Erythroblast (primary cell): Measurements from ENCODE around the gene POMGNT1.

Experiments used
- GATA1 ChIP-seq: IDR thresholded peaks from 2 replicates; pipeline ENCODE4 v1.6.1; 2011; ENCODE audit warnings: low read depth, mild to moderate bottlenecking, control low read depth, low read length, moderate library complexity
- POLR2A ChIP-seq: IDR thresholded peaks from 2 replicates; pipeline ENCODE4 v1.6.1; 2011; ENCODE audit warnings: mild to moderate bottlenecking, low read length

GRCh38 chr1:46171871-46172270 is 26.4 kb downstream of the POMGNT1 start:
- TF ChIP-seq POLR2A = no peak
- no peak for TF ChIP-seq GATA1
